ENCODE results near the gene SLC12A1. TPM values are rescaled to one million over a fixed set of nuclear protein-coding genes. Genes with fewer than 3 reads are reported as not detected.

Gene SLC12A1
- total and polyA plus RNA-seq, 7 donors, result not detected

- Histone ChIP-seq H3K4me3 (no peak overlapping the region), H3K9me3 (no peaks in the 10 kb centered on the region), H3K27ac (no peak overlapping the region), H3K4me1 (peaks cover 15% of the 10 kb centered on the region), H3K27me3 (ENCODE audit: insufficient read depth in 3 of 3, low read length in 2 of 3) (no peaks in the 10 kb centered on the region), H3K36me3 (ENCODE audit: insufficient read depth in 1 of 2, low read depth in 1 of 2) (peaks cover 8 to 53% of the 10 kb centered on the region in 2 donors)
- intact Hi-C loops (cut with DNase I), result no loop called here
- DNase-seq (no peak), ATAC-seq (no peak)
- 35 to 50% (median 38%) methylated on average over 4 of the region's 4 CpGs for WGBS, 3 donors
- no peak for TF ChIP-seq CTCF (IDR thresholded peaks at IDR 0.05)
Observed at GRCh38 chr15:48333540-48333939, 127.4 kb downstream of the SLC12A1 start.

DNA sequence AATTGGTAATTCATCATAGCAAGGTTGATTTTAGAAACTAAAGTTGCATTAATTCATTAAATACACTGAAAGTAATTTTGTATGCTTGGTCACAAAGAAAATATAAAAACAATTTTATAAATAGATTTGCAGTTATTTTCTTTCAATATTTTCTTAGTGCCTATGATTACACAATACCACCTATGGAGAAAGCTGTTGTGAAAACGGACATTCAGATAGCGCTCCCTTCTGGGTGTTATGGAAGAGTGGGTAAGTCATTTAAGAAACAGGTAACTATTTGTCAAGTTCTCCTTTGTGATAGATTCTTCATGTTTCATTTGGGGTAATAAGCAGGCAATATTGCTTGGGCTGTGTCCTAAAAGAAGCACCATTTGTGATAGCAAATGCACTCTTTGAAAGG is 128.2 kb downstream of the SLC12A1 start:
- DNase-seq (no peak), ATAC-seq (no peak)
- TF ChIP-seq CTCF (IDR thresholded peaks at IDR 0.05), result no peak
- H3K4me1 ChIP-seq, result peaks cover 15% of the 10 kb centered on the region
- peaks cover 8 to 58% of the 10 kb centered on the region in 2 donors for H3K36me3 ChIP-seq (ENCODE audit: insufficient read depth in 1 of 2, low read depth in 1 of 2)
- no peaks in the 10 kb centered on the region for H3K9me3 ChIP-seq
- no peak overlapping the region for H3K4me3 ChIP-seq
- 80 to 82% (median 82%) methylated on average over 2 of the region's 2 CpGs for WGBS, 3 donors
- no peaks in the 10 kb centered on the region for H3K27me3 ChIP-seq (ENCODE audit: insufficient read depth in 3 of 3, low read length in 2 of 3)
- intact Hi-C loops (cut with DNase I), result no loop called here
- no peak overlapping the region for H3K27ac ChIP-seq

DNA sequence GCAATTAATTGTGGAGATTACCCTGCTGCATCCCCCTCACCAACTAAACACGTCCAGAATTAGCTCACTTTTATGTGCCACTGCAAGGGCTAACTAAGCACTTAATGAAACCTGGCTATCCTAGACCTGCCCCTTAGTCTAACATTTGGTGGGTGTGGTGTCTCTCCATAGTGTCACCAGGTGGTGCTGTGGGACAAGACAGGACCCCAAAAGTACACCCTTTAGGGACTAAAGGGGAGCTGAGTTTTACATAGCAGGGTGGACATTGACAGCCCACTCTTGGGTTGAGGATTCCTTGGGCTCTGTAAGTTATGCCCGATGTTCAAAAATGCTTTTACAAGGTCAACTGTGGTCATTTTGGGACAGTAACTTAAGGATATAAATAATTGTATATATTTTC is 130.8 kb downstream of the SLC12A1 start:
- TF ChIP-seq CTCF (IDR thresholded peaks at IDR 0.05), result no peak
- no peaks in the 10 kb centered on the region for H3K27me3 ChIP-seq (ENCODE audit: insufficient read depth in 3 of 3, low read length in 2 of 3)
- no peaks in the 10 kb centered on the region for H3K9me3 ChIP-seq

GRCh38 chr15:48337607-48338006 is 131.5 kb downstream of the SLC12A1 start:
- 48 to 62% (median 54%) methylated on average over 1 of the region's 1 CpG for WGBS, 3 donors
- intact Hi-C loops (cut with DNase I), result no loop called here
- no peak for ATAC-seq
- no peaks in the 10 kb centered on the region for H3K4me1 ChIP-seq
- H3K4me3 ChIP-seq, result no peak overlapping the region
- no peaks in the 10 kb centered on the region for H3K27me3 ChIP-seq (ENCODE audit: insufficient read depth in 3 of 3, low read length in 2 of 3)
- H3K36me3 ChIP-seq (ENCODE audit: insufficient read depth in 1 of 2, low read depth in 1 of 2), result peaks cover 8 to 92% of the 10 kb centered on the region in 2 donors
- no peaks in the 10 kb centered on the region for H3K9me3 ChIP-seq
- no peak for TF ChIP-seq CTCF (IDR thresholded peaks at IDR 0.05)
- no peak overlapping the region for H3K27ac ChIP-seq
- no peak for DNase-seq

More for the DNA sequence above, 130.8 kb downstream of the SLC12A1 start:
- ATAC-seq, result no peak
- DNase-seq, result no peak
- no peak overlapping the region for H3K4me3 ChIP-seq
- intact Hi-C loops (cut with DNase I), result no loop called here
- H3K27ac ChIP-seq, result no peak overlapping the region
- WGBS, 3 donors, result 75 to 88% (median 82%) methylated on average over 2 of the region's 2 CpGs
- H3K4me1 ChIP-seq, result peaks cover 5% of the 10 kb centered on the region
- peaks cover 8 to 85% of the 10 kb centered on the region in 2 donors for H3K36me3 ChIP-seq (ENCODE audit: insufficient read depth in 1 of 2, low read depth in 1 of 2)

DNA sequence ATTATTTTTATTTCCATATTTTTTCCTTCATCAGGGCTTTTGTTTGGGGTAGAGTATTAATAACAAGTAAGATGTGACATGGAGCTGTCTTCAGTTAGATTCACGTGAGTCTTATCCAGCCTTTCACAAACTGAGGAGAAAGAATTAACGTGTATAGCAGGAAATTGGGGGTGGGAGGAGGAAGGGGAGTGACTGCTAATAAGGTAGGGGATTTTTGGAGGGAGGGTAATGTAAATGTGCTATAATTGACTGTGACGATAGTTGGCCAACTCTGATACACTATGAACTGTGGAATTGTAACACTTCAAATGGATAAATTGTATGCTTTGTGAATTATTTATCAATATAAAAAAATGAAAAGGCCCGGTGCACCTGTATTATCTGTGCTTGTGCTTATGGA is 134.0 kb downstream of the SLC12A1 start:
- Histone ChIP-seq H3K36me3 (ENCODE audit: insufficient read depth in 1 of 2, low read depth in 1 of 2) (peaks cover 3 to 86% of the 10 kb centered on the region in 2 donors), H3K4me3 (no peak overlapping the region), H3K27me3 (ENCODE audit: insufficient read depth in 3 of 3, low read length in 2 of 3) (no peaks in the 10 kb centered on the region), H3K4me1 (no peaks in the 10 kb centered on the region), H3K27ac (no peak overlapping the region), H3K9me3 (no peaks in the 10 kb centered on the region)
- 69 to 76% (median 73%) methylated on average over 4 of the region's 4 CpGs for whole genome bisulfite sequencing, 3 donors
- ATAC-seq (no peak), DNase-seq (no peak)
- intact Hi-C loops (cut with DNase I), result no loop called here
- no peak for TF ChIP-seq CTCF (IDR thresholded peaks at IDR 0.05)
